Neural progenitor cell (in vitro differentiated cells): Measurements from ENCODE around the gene C1QL4. TPM values are rescaled to one million over a fixed set of nuclear protein-coding genes. Genes with fewer than 3 reads are reported as not detected.

Experiments
- DNase-seq: peaks from one replicate; pipeline ENCODE4 v3.0.0-alpha.2; 2016; ENCODE audit warnings: low spot score
- H2AFZ ChIP-seq: fragments of 200-600 bp; sonication (generic); replicated peaks from 2 replicates; pipeline ENCODE4 v1.6.1; 2016; ENCODE audit warnings: antibody characterized with exemption
- H3F3A ChIP-seq: fragments of 200-600 bp; sonication (generic); 2 replicates; pipeline ENCODE4 v1.6.1; 2016; ENCODE audit warnings: antibody characterized with exemption, low read depth
- H3K27ac ChIP-seq: fragments of 200-600 bp; sonication (generic); 2 replicates; pipeline ENCODE4 v1.5.1; 2016; ENCODE audit warnings: mild to moderate bottlenecking
- H3K27me3 ChIP-seq: fragments of 200-600 bp; sonication (generic); 2 replicates; pipeline ENCODE4 v1.6.1; 2016; ENCODE audit warnings: mild to moderate bottlenecking, moderate library complexity
- H3K36me3 ChIP-seq: fragments of 200-600 bp; sonication (generic); 2 replicates; pipeline ENCODE4 v1.5.1; 2016
- H3K4me1 ChIP-seq: fragments of 200-600 bp; sonication (generic); 2 replicates; pipeline ENCODE4 v1.6.1; 2016; ENCODE audit warnings: mixed run types
- H3K4me2 ChIP-seq: fragments of 200-600 bp; sonication (generic); 2 replicates; pipeline ENCODE4 v1.6.1; 2016
- H3K4me3 ChIP-seq: fragments of 200-600 bp; sonication (generic); 2 replicates; pipeline ENCODE4 v1.5.1; 2016
- H3K79me2 ChIP-seq: fragments of 200-600 bp; sonication (generic); 2 replicates; pipeline ENCODE4 v1.6.1; 2016; ENCODE audit warnings: low read depth
- H3K9ac ChIP-seq: fragments of 200-600 bp; sonication (generic); 2 replicates; pipeline ENCODE4 v1.6.1; 2016
- H3K9me3 ChIP-seq: fragments of 200-600 bp; sonication (generic); 2 replicates; pipeline ENCODE4 v1.5.1; 2016; ENCODE audit warnings: low read depth
- H4K20me1 ChIP-seq: fragments of 200-600 bp; sonication (generic); 2 replicates; pipeline ENCODE4 v1.6.1; 2016; ENCODE audit warnings: low read depth
- H3K27ac Mint-ChIP-seq: 3 replicates; pipeline ENCODE4 v1.8.0; 2021; ENCODE audit warnings: mixed read lengths
- H3K27me3 Mint-ChIP-seq: 2 replicates; pipeline ENCODE4 v1.8.0; 2022; ENCODE audit warnings: low read depth, mild to moderate bottlenecking, inconsistent platforms, moderate library complexity, mixed read lengths; ENCODE audit not compliant: insufficient read depth
- H3K36me3 Mint-ChIP-seq: 3 replicates; pipeline ENCODE4 v1.8.0; 2021; ENCODE audit warnings: mixed read lengths
- H3K4me1 Mint-ChIP-seq: 3 replicates; pipeline ENCODE4 v1.8.0; 2021; ENCODE audit warnings: mixed read lengths
- H3K4me3 Mint-ChIP-seq: 3 replicates; pipeline ENCODE4 v1.8.0; 2021; ENCODE audit warnings: mild to moderate bottlenecking, moderate library complexity, mixed read lengths
- H3K9me3 Mint-ChIP-seq: 3 replicates; pipeline ENCODE4 v1.8.0; 2020; ENCODE audit warnings: mixed read lengths
- EZH2 ChIP-seq: fragments of 200-600 bp; sonication (generic); IDR thresholded peaks from 2 replicates; pipeline ENCODE4 v1.6.1; 2017; ENCODE audit warnings: antibody characterized with exemption, mild to moderate bottlenecking, moderate library complexity
- EZH2phosphoT487 ChIP-seq: fragments of 200-600 bp; sonication (generic); IDR thresholded peaks from 2 replicates; pipeline ENCODE4 v1.6.1; 2017; ENCODE audit warnings: antibody characterized with exemption
- total RNA-seq: library from RNA; depleted of rRNA; stranded (reverse); fragments of >200 nt; gene quantifications from 2 replicates; pipeline ENCODE4 v1.2.3, GENCODE V29; 2015; ENCODE audit warnings: low replicate concordance
- TF ChIP-seq, protein P1 (sequence below): fragments of 200-600 bp; sonication (generic); IDR thresholded peaks from 2 replicates; pipeline ENCODE4 v1.5.1; 2017; ENCODE audit warnings: antibody characterized with exemption, mild to moderate bottlenecking

Gene C1QL4
- total RNA-seq, 1 donor from 2014 or later: 0.84 TPM

DNA sequence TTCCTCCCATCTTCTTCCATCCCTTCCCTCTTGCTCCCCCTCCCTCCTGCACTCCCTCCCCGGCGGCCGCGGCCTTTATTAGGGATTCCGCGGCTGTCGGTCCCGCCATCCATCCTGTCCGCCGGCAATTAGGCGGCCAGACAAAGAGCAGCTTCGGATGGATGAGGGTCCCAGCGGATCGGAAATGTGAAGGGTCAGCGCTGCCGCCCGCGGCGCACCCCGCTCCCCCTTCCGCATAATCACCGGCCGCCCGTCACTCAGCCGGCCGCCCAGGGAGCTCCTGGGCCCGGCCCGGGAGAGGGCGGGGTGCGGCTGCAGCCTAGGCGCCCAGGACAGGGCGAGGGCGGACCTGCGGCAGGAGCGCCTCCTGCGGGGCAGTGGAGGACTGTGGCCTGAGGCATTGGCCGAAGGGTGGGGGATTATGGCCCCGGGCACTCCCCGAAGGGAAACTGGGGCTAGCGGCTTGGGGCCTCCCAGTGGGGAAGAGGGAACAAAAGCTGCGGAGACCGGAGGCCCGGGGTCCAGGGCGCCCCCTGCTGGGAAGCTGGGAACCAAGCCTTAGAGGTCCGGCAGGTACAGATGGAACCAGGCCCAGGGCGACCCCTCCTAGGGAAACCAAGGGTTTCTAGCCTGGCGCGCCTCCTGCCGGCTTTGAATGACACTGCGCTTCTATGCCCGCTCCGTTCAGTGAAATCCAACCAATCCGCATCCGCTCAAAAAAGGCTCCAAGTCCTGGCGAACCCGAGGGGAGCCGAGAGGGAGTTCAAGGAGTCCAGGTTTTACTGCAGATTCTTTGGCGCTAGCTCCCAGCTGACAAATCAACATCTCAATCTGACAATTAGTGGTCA lies 5.3 kb upstream of the C1QL4 start:
- peaks cover 59% of the 10 kb centered on the region for H3K4me1 Mint-ChIP-seq
- TF ChIP-seq EZH2phosphoT487 (peak; percentile 20), EZH2 (peak; percentile 72)
- TF ChIP-seq, protein P1, sequence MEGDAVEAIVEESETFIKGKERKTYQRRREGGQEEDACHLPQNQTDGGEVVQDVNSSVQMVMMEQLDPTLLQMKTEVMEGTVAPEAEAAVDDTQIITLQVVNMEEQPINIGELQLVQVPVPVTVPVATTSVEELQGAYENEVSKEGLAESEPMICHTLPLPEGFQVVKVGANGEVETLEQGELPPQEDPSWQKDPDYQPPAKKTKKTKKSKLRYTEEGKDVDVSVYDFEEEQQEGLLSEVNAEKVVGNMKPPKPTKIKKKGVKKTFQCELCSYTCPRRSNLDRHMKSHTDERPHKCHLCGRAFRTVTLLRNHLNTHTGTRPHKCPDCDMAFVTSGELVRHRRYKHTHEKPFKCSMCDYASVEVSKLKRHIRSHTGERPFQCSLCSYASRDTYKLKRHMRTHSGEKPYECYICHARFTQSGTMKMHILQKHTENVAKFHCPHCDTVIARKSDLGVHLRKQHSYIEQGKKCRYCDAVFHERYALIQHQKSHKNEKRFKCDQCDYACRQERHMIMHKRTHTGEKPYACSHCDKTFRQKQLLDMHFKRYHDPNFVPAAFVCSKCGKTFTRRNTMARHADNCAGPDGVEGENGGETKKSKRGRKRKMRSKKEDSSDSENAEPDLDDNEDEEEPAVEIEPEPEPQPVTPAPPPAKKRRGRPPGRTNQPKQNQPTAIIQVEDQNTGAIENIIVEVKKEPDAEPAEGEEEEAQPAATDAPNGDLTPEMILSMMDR: peak; percentile 96
- peak overlapping the region; percentile 83 for H3K4me3 Mint-ChIP-seq

DNA sequence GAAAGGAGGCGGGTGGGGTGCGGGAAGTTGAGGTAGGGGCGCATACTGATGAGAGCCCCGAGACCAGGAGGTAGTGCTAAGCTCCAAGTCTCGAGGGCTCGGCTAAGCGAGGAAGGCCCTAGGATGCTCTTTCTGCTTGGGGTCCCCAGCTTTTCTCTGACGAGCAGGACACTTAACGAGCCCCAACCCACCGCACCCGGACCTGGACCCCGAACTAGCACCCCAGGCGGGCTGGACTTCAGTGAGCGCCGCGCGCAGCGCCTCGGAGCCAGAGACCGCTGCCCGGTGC lies 4.7 kb upstream of the C1QL4 start:
- Histone ChIP-seq H2AFZ (peak overlapping the region; percentile 90), H3K27me3 (peaks cover 100% of the 10 kb centered on the region), H3K36me3 (no peaks in the 10 kb centered on the region), H3F3A (peaks cover 47% of the 10 kb centered on the region), H3K9ac (no peak overlapping the region), H4K20me1 (peaks cover 32% of the 10 kb centered on the region), H3K79me2 (no peaks in the 10 kb centered on the region), H3K27ac (no peak overlapping the region), H3K4me2 (peak overlapping the region; percentile 91), H3K4me1 (peaks cover 53% of the 10 kb centered on the region), H3K9me3 (no peaks in the 10 kb centered on the region), H3K4me3 (peak overlapping the region; percentile 65)
- Mint-ChIP-seq H3K27ac (no peak overlapping the region), H3K27me3 (peaks cover 82% of the 10 kb centered on the region), H3K9me3 (peaks cover 2% of the 10 kb centered on the region), H3K4me3 (peak overlapping the region; percentile 78), H3K4me1 (peaks cover 55% of the 10 kb centered on the region), H3K36me3 (no peaks in the 10 kb centered on the region)
- TF ChIP-seq, protein P1: no peak
- TF ChIP-seq EZH2phosphoT487: no peak
- no peak for TF ChIP-seq EZH2
- no peak for DNase-seq

More for the DNA sequence above, 5.3 kb upstream of the C1QL4 start:
- H3K4me2 ChIP-seq: peak overlapping the region; percentile 91
- DNase-seq: peak; percentile 97
- peaks cover 53% of the 10 kb centered on the region for H3F3A ChIP-seq
- no peaks in the 10 kb centered on the region for H3K9me3 ChIP-seq
- H3K9me3 Mint-ChIP-seq: peaks cover 2% of the 10 kb centered on the region
- H3K27ac Mint-ChIP-seq: no peak overlapping the region
- no peaks in the 10 kb centered on the region for H3K36me3 ChIP-seq
- peaks cover 82% of the 10 kb centered on the region for H3K27me3 Mint-ChIP-seq
- no peak overlapping the region for H3K27ac ChIP-seq
- H3K27me3 ChIP-seq: peaks cover 100% of the 10 kb centered on the region
- H3K4me1 ChIP-seq: peaks cover 57% of the 10 kb centered on the region
- H4K20me1 ChIP-seq: peaks cover 38% of the 10 kb centered on the region
- H3K79me2 ChIP-seq: no peaks in the 10 kb centered on the region
- no peaks in the 10 kb centered on the region for H3K36me3 Mint-ChIP-seq
- peak overlapping the region; percentile 65 for H3K4me3 ChIP-seq
- no peak overlapping the region for H3K9ac ChIP-seq
- peak overlapping the region; percentile 90 for H2AFZ ChIP-seq

DNA sequence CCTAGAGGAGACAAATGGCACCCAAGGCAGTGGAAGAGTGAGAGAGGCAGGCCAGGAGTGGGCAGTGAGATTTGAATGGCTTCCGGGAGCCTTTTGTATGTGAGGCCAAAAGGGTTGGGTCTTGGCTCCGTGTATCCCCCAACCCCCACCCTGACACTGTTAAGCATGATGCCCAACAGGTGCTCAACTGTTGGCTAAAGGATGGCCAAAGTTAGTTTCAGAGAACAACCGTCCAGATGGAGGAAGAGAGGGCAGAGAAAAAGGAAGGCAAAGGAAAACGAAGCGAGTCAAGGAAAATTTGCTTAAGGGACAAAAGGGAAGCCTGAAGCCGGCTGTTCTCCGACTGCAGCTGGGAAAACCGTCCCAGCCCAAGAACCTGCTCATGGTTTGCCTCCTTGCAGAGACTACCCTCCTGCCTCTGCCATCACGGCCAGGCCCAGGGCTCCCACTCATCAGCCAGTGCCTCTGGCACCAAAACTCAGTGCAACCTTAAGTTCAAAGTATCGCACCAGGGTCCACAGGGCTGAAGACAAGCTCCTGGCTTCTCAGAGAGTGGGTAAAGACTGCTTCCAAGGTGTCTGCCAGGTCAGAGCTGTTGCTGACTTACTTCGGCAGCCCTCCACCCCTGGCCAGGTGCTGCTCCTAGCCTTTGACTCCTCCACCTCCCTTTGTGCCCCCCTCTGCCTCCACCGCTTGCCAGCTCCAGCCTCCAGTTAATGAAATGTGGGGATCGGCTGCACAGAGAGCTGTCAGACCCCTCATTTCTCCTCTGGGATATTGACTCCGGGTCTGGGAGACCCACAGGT lies 4.2 kb upstream of the C1QL4 start:
- TF ChIP-seq, protein P1: no peak
- TF ChIP-seq EZH2 (no peak), EZH2phosphoT487 (no peak)
- H3F3A ChIP-seq: peaks cover 42% of the 10 kb centered on the region
- peak overlapping the region; percentile 91 for H3K4me2 ChIP-seq
- peaks cover 2% of the 10 kb centered on the region for H3K9me3 Mint-ChIP-seq
- H3K4me3 Mint-ChIP-seq: peak overlapping the region; percentile 78
- H3K36me3 ChIP-seq: no peaks in the 10 kb centered on the region
- peak; percentile 31 for DNase-seq
- H3K27me3 Mint-ChIP-seq: peaks cover 82% of the 10 kb centered on the region
- peaks cover 27% of the 10 kb centered on the region for H4K20me1 ChIP-seq
- H3K27ac ChIP-seq: no peak overlapping the region
- peak overlapping the region; percentile 65 for H3K4me3 ChIP-seq
- H3K36me3 Mint-ChIP-seq: no peaks in the 10 kb centered on the region
- peaks cover 100% of the 10 kb centered on the region for H3K27me3 ChIP-seq
- H3K79me2 ChIP-seq: no peaks in the 10 kb centered on the region
- no peak overlapping the region for H3K27ac Mint-ChIP-seq
- peaks cover 48% of the 10 kb centered on the region for H3K4me1 ChIP-seq
- peaks cover 54% of the 10 kb centered on the region for H3K4me1 Mint-ChIP-seq
- peak overlapping the region; percentile 90 for H2AFZ ChIP-seq
- H3K9me3 ChIP-seq: no peaks in the 10 kb centered on the region
- no peak overlapping the region for H3K9ac ChIP-seq
